Lower lobe of right lung (tissue), 2 donors: ENCODE results near the gene NAP1L4. TPM values are rescaled to one million over a fixed set of nuclear protein-coding genes. Genes with fewer than 3 reads are reported as not detected.
A peak's percentile ranks its signal among the peaks of the same experiment; 100 is the strongest.

Source experiments
- ATAC-seq, 2 donors: fragments of 200-7000 bp; cut with Tn5 transposase; one replicate each; pipeline ENCODE4 v1.9.1; 2020 to 2022; ENCODE audit warnings: mild to moderate bottlenecking in 2 of 2, moderate library complexity in 2 of 2
- DNase-seq: peaks from one replicate; pipeline ENCODE4 v3.0.0-alpha.2; 2020
- H3K27ac ChIP-seq: fragments of 200-600 bp; one replicate; pipeline ENCODE4 v1.8.0; 2022
- H3K27me3 ChIP-seq: fragments of 200-600 bp; one replicate; pipeline ENCODE4 v1.8.0; 2022; ENCODE audit warnings: low read depth
- H3K36me3 ChIP-seq: fragments of 200-600 bp; one replicate; pipeline ENCODE4 v1.8.0; 2022; ENCODE audit warnings: mild to moderate bottlenecking
- H3K4me1 ChIP-seq: fragments of 200-600 bp; one replicate; pipeline ENCODE4 v1.8.0; 2022
- H3K4me3 ChIP-seq: fragments of 200-600 bp; one replicate; pipeline ENCODE4 v1.8.0; 2022; ENCODE audit warnings: mild to moderate bottlenecking
- H3K9me3 ChIP-seq: fragments of 200-600 bp; one replicate; pipeline ENCODE4 v1.8.0; 2022
- intact Hi-C: fragments of 100-400 bp; cut with DNase I; formaldehyde crosslinking; loops from one replicate; pipeline ENCODE4 v1.11.0; 2022
- total RNA-seq: library from RNA; stranded (reverse); fragmentation: NEBNext Ultra II Directional; extraction: Animal tissue kit (Norgen Biotek cat#: 25700); gene quantifications from one replicate; pipeline ENCODE4 v1.2.1, GENCODE V29; 2021
- TF ChIP-seq, protein P1 (sequence below): fragments of 200-600 bp; IDR thresholded peaks from one replicate; pipeline ENCODE4 v1.8.0; 2022; ENCODE audit warnings: antibody characterized with exemption, mild to moderate bottlenecking
- donor health status: DM: no; HTN: yes; CAD: no; lungs with severe emphysema.

NAP1L4 gene
- total RNA-seq, 1 donor from 2014 or later = 96.8 TPM

DNA sequence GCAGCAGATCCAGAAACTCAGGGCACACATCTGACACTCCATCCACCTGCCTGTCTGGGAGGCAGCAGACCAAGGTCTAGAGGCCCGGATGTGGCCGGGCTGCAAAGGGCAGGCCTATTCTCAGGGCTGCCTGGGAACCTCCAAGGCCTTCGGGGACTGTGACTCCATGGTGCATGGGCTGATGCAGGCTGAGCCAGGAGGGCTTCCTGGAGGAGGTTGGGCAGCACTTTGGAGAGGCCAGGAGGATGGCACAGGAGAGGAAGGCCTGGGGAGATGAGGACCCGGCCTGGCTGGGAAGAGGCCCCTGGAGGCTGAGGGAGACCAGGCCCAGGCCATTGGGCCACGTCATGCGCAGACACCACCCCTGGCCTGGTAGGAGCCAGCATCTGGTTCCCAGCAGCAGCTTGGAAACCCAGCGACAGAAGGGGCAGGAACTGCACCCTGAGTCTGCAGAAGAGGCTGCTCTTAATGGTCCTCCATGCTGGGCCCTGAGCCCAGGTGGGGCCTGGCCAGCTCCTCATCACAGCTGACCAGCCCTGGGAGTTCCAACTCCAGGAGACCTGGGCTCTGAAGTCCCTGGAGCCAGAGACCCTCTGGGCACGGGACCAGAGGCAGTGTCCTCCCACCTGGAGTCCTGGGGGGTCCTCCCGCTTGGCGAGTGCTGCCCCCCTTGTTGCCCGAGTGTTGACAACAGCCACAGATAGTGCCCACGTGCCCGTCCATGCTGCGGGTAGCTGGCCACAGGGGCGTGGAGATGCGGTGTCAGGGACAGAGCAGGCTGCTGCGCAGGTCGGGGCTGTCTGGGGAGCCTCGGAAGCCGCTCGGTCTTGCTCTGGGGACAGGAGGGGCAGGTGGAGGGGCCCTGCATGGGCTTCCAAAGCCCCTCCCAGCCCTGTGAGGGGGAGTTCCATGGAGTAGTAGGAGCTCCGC is 68.4 kb downstream of the NAP1L4 start:
- no peaks in the 10 kb centered on the region for H3K9me3 ChIP-seq
- ATAC-seq (peak; percentile 68), DNase-seq (no peak)
- intact Hi-C loops = no loop called here
- peaks cover 11% of the 10 kb centered on the region for H3K27me3 ChIP-seq
- no peak overlapping the region for H3K4me3 ChIP-seq
- H3K36me3 ChIP-seq = no peaks in the 10 kb centered on the region
- TF ChIP-seq, protein P1, sequence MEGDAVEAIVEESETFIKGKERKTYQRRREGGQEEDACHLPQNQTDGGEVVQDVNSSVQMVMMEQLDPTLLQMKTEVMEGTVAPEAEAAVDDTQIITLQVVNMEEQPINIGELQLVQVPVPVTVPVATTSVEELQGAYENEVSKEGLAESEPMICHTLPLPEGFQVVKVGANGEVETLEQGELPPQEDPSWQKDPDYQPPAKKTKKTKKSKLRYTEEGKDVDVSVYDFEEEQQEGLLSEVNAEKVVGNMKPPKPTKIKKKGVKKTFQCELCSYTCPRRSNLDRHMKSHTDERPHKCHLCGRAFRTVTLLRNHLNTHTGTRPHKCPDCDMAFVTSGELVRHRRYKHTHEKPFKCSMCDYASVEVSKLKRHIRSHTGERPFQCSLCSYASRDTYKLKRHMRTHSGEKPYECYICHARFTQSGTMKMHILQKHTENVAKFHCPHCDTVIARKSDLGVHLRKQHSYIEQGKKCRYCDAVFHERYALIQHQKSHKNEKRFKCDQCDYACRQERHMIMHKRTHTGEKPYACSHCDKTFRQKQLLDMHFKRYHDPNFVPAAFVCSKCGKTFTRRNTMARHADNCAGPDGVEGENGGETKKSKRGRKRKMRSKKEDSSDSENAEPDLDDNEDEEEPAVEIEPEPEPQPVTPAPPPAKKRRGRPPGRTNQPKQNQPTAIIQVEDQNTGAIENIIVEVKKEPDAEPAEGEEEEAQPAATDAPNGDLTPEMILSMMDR = no peak
- no peak overlapping the region for H3K27ac ChIP-seq
- H3K4me1 ChIP-seq = peaks cover 8% of the 10 kb centered on the region

DNA sequence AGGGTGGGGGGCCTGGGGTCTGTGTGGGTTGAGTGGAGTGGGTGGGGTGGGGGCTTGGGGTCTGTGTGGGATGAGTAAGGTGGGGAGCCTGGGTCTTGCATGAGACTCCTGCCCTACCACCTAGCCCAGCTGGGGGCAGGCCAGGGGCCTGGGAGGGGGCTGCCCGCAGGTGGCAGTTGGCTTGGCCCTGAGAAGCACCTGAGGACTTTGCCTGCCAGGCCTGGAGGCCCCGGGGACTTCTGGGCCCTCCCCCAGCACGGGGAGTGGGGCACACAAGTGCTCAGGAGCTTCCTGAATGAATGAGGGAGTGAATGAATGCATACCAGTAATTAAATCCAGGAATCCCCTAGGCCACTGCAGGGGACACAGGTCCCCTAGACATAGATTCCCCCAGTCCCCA is 69.5 kb downstream of the NAP1L4 start:
- Histone ChIP-seq H3K27ac (no peak overlapping the region), H3K4me1 (no peaks in the 10 kb centered on the region), H3K9me3 (no peaks in the 10 kb centered on the region), H3K4me3 (no peak overlapping the region), H3K36me3 (no peaks in the 10 kb centered on the region), H3K27me3 (peaks cover under 1% of the 10 kb centered on the region)
- TF ChIP-seq, protein P1 = no peak
- ATAC-seq = no peak
- no peak for DNase-seq
- intact Hi-C loops = no loop called here

DNA sequence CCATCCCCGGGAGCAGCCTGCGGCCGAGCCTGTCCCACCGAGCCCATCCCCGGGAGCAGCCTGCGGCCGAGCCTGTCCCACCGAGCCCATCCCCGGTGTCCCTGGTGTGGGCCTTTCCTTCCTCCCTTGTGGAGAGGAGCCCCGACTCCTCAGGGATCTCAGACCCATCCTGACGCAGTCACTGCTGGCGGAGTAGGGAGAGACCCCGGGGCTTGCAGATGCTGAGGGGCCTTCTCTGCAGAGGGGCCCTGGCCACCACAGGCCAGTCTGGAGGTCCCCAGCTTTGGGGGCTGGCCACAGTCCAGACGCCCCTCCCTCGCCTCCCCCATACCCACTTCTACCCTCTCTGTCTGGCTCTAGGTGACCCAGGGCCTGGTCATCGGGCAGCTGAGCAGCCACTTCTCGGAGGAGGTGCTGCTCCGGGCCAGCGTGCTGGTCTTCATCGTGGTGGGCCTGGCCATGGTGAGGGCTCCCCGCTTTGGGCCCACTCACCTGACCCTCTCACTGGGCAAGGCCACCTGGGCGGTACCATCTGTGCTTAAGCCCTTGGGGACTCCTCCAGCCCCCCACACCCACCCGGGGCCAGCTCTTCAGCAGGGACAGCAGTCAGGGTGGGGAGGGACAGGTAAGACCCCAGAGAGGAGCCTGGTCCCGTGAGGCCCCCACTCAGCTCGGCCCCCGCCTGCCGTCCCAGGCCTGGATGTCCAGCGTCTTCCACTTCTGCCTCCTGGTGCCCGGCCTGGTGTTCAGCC is 70.2 kb downstream of the NAP1L4 start:
- no peak for DNase-seq
- ATAC-seq = no peak
- Histone ChIP-seq H3K4me3 (no peak overlapping the region), H3K9me3 (no peaks in the 10 kb centered on the region), H3K27ac (no peak overlapping the region), H3K36me3 (no peaks in the 10 kb centered on the region), H3K4me1 (no peaks in the 10 kb centered on the region), H3K27me3 (no peaks in the 10 kb centered on the region)
- TF ChIP-seq, protein P1 = no peak
- intact Hi-C loops = no loop called here

DNA sequence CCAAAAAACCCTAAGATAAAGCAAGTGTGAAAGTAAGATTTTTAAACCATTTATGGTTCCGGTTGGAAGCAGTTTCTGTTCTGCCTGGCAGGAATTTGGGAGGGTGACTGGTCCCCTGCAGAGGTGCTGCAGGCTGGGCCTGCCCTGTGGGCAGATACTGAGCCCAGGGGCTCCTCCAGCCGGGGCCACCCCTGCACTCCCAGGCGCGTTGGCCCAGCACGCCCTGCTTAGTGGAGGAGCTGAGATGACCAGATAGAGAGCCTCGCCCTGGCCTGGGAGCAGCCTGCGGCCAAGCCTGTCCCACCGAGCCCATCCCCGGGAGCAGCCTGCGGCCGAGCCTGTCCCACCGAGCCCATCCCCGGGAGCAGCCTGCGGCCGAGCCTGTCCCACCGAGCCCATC is 70.9 kb downstream of the NAP1L4 start:
- intact Hi-C loops = no loop called here
- no peaks in the 10 kb centered on the region for H3K36me3 ChIP-seq
- no peak for ATAC-seq
- TF ChIP-seq, protein P1 = no peak
- H3K27me3 ChIP-seq = no peaks in the 10 kb centered on the region
- no peak for DNase-seq
- no peak overlapping the region for H3K4me3 ChIP-seq
- no peaks in the 10 kb centered on the region for H3K9me3 ChIP-seq
- H3K27ac ChIP-seq = no peak overlapping the region
- H3K4me1 ChIP-seq = no peaks in the 10 kb centered on the region

DNA sequence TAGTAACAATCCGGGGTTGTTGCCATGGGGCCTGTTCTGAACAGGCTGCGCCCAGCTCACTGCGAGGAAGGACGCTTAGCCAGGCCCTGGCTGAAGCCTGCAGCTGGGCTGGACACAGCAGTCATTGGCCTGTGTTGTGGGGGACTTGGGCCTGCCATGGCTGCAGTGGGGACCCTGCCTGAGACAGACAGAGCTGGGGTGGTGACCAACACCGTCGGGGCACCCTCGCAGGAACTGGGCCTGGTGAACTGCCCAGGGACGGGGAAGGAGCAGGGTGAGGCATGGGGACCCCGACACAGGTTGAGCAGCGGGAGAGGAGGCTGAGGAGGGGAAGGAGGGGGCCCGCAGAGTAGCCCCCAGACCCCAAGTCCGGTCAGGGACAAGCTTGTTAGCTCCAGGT is 71.8 kb downstream of the NAP1L4 start:
- Histone ChIP-seq H3K27me3 (no peaks in the 10 kb centered on the region), H3K9me3 (no peaks in the 10 kb centered on the region), H3K4me1 (no peaks in the 10 kb centered on the region), H3K27ac (no peak overlapping the region), H3K36me3 (no peaks in the 10 kb centered on the region), H3K4me3 (no peak overlapping the region)
- DNase-seq = no peak
- ATAC-seq = no peak
- TF ChIP-seq, protein P1 = no peak
- intact Hi-C loops = no loop called here
